ENCODE measurements around the gene FURIN.
"Not testable (repeated sequence)": the region's sequence is repeated elsewhere in the genome, so short reads cannot be mapped to it uniquely, and the experiment has no call there.

FURIN gene

DNA sequence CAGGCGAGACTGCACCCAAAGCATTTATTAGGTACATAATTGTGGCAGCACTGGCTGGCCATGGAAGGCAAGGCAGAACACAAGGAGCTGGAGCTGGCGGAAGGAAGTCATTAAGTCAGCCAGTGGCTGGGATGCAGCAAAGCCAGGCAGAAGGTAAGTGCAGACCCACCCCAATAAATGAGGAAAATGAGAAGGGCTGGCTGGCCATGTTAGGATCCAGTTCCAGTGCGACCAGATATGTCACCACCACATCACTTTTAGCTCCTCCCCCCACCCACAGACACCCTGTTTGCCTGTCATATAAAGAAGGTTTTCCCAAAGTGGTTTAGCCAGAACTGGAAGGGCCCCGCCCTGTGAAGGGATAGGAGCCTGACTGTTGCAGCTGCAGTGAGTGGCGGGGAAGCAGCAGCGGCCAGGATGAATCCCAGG lies at the start of gene FURIN:
Gene FURIN (plus strand): TSS at position 328 of the 429 bp plus-strand sequence. CDS start 7,153 bp downstream, outside the sequence.
- DNase-seq: no peak

- DNase-seq: no peak
These were observed 49.0 kb upstream of the FURIN start for GRCh38 chr15:90819390-90819789.

- DNase-seq: no peak
These were observed 48.5 kb upstream of the FURIN start for GRCh38 chr15:90819850-90820249.

GRCh38 chr15:90820481-90820880 lies 47.9 kb upstream of the FURIN start:
- no peak for DNase-seq

DNA sequence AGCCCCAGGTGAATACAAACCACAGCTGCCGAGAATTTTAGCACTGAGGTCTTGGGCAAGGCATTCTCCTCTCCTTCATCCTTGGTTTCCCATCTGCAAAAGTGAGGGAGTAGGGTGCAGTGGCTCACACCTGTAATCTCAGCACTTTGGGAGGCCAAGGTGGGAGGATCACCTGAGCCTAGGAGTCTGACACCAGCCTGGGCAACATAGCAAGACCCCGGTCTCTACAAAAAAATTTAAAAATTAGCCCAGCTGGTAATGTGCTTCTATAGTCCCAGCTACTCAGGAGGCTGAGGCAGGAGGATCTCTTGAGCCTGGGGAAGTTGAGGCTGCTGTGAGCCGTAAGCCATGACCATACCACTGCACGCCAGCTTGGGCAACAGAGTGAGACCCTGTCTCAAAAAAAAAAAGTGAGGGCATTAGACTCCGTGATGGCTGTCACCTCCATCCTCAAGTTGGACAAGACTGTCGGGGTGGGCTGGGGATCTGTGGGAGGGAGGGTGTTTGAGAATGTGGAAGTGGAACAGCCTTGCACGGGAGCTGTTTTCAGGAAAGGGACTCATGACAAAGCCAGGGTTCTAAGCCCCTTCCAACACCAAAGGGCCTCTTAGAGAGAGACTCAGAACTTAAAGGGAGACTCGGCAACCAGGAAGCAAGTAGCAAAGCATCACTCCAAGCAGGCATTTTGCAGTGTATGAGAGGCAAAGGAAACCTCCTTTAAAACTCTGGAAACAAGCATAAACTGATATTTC lies 46.0 kb upstream of the FURIN start:
- DNase-seq: no peak

DNA sequence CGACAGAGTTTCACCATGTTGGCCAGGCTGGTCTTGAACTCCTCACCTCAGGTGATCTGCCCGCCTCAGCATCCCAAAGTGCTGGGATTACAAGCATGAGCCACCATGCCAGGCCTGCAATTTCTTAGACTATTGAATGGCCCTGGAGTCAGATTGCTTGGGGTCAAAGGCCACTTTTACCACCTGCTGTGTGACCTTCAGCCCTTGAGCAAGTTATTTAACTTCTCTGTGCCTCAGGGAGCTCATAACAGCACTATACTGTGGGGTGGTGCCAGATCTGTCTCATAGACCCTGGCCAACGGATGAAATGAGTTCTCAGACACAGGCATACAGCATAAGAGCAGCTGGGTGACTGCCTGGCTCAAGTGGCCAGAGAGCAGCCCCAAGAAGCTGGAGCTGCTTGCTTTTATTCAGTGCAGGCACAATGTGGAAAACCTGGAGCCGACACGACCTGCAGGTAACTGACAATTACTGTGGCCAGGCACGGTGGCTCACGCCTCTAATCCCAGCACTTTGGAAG lies 44.9 kb upstream of the FURIN start:
- no peak for DNase-seq

GRCh38 chr15:90825115-90825899 lies 43.1 kb upstream of the FURIN start:
- DNase-seq: not testable (repeated sequence)

- not testable (repeated sequence) for DNase-seq
These were observed 42.0 kb upstream of the FURIN start for GRCh38 chr15:90826206-90826885.

GRCh38 chr15:90826886-90827435 lies 41.4 kb upstream of the FURIN start:
- no peak for DNase-seq

DNA sequence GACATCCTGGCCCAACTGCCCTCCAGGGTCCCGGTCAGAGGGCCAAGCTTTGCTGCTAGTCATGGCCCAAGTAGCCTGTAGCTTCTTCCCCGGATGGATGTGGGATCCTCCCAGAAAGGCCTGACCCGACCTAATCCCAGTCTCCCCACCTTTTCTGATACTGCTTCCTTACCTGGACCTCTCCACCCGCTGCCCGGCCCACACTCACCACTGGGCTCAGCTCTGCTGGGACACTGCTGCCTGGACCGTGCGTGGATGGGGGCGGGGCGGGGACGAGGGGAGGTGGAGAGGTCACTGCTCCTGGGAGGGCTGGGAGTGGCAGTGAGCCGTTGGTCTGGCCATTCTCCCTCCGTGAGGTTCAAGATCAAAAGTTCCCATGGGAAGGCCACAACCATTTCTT lies 40.3 kb upstream of the FURIN start:
- no peak for DNase-seq

DNA sequence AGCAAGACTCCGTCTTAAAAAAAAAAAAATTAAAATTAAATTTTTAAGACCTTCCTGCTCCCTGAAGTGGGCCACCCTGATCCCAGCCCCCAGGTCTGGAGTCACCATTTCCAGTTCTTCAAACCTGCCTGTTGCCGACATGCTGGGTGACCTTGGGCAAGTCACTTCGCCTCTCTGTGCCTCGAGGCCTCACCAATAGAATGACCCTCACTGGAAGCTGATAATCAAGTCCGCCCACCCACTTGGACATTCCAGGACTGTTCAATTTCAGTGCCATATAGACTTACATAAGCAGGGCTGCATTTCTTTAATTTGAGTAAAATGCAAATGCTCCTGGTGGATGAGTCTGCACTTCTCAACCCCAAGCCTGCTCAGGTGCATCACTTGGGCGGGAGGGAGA lies 39.3 kb upstream of the FURIN start:
- no peak for DNase-seq

DNA sequence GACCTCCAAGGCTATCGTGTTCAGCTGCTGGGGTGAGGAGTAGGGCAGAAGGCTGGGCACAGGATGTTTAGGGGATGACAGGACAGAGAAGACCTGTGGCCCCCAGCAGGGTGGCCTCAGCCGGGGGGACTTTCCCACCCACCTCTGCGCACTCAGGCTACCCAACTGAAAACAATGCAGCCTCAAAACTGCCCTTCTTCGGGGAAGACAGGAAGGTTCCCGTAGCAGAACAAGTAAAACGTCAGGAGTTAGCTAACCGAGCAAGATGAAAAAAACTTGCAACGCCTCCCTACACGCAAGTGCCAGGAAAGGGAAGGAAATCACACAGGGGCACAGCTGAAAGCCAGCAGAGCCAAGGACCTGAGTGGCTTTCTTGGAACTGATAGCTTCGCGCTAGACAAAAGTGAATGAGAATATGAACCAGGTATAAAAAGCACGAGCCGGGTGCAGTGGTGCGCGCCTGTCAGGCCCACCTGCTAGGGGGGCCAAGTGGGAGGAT lies 38.4 kb upstream of the FURIN start:
- DNase-seq: no peak

DNA sequence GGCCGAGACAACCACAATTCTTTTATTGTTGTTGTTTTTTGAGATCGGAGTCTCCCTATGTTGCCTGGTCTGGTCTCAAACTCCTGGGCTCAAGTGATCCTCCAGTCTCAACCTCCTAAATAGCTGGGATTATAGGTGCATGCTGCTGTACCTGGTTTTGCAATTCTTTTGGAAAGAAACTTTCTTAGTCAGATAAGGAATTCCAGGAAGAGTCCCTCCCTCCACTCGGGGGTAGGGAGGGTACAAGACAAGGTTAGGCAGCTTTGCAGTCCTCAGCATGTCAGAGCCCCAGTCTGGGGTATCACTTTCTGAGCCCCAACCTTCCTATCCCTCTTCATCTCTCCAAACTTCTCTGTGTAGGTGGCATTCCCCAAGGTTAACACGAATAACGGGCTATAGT lies 33.8 kb upstream of the FURIN start:
- no peak for DNase-seq

DNA sequence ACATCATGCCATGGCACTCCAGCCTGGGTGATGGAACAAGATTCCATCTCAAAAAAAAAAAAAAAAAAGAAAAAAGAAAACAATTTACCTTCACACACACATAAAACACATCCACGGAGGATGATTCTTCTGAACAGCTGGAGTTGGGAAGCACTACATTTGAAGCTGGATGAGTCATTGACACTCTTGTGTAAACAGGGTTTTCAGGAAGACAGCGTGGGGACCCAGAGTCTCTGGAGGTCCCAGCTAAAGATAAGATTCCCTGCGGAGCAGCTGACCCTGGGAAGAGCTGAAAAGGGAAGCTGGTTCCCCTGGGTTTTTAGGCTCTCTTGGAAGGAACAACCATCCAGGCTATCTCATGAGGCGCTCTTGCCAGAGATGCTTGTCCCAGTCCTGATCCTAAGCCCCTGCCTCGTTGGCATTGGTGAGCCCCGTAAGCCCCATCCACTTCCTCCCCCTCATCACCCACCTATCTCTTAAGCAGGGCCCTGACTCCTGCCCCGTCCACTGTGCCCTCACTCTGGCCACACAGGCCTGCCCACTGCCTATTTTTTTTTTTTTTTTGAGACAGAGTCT lies 32.0 kb upstream of the FURIN start:
- DNase-seq: peak; percentile 74

DNA sequence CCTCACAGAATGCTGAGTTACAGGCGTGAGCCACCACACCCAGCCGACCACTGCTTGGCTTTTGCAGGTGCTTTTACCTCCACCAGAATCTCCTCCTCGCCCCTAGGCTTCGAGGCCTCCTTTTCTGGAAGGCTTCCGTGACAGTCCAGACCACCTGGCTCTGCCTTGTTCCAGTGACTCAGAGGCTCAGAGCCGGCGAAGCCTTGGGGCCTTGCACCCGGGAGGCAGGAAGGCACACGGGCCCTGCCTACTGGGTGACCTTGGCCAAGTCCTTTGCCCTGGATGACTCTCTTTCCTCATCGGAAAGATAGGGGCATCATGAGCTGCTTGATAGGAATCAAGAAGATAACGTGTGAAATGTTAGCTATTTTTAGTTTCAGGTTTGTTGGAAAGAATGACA lies 31.3 kb upstream of the FURIN start:
- DNase-seq: no peak

- no peak for DNase-seq
These were observed 30.2 kb upstream of the FURIN start for GRCh38 chr15:90838139-90838538.

DNA sequence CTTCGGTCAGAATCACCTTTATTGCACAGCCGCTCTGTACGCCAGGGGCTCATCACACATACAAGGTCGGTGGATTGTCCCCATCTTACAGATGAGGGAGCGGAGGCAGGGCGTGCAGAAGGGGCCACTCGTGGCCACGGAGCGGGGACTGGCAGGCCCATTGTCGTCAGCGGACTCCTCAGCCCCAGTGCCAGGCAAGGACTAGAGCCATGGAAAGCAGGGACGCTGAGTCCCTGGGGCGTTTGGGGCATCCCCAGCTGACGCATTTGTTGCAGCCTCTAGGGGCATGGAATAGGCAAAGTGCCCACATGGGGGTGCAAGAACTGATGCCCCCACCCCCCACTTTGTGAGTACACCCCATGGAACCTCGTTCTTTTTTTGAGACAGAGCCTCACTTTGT lies 29.8 kb upstream of the FURIN start:
- no peak for DNase-seq

- no peak for DNase-seq
These were observed 29.0 kb upstream of the FURIN start for GRCh38 chr15:90839187-90840071.

DNA sequence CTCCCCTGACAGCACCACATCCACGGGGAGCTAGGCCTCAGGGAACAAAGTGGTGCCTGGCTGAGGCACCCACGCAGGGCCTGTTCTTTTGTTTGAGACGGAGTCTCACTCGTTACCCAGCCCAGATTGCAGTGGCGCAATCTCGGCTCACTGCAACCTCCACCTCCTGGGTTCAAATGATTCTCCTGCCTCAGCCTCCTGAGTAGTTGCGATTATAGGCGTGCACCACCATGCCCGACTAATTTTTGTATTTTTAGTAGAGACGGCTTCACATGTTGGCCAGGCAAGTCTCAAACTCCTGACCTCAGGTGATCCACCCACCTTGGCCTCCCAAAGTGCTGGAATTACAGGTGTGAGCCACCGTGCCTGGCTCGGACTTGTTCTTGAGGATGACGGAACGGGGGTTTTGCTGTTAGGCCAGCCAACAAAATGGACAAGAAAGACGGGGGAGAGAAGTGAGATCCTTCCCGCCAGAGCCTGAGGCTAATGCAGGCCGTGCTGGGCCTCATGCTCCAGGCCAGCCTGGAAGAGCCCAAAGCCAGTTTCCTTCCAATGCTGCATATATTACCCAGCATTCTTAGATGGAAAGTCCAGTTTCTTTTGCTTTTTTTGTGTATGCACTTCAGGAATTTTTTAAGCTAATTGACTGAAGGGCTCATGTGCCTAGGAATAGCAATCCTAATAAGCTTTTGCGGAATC lies 28.1 kb upstream of the FURIN start:
- no peak for DNase-seq

- DNase-seq: no peak
These were observed 27.4 kb upstream of the FURIN start for GRCh38 chr15:90840954-90841353.

DNA sequence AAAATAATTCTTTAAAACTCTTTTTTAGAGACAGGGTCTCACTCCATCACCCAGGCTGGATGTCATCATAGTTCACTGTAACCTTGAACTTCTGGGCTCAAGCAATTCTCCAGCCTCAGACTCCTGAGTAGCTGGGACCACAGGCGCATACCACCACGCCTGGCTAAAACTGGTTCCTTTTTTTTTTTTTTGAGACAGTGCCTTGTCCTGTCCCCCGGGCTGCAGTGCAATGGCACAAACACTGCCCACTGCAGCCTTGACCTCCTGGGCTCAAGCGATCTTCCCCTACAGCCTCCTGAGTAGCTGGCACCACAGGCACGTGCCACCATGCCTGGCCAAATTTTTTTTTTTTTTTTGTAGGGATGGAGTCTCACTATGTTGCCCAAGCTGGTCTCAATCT lies 23.7 kb upstream of the FURIN start:
- no peak for DNase-seq
